Measurements from ENCODE around the gene VSIG2.

GRCh38 chr11:124700028-124700427 is 52.0 kb downstream of the VSIG2 start:
- TF ChIP-seq CTCF (IDR thresholded peaks at IDR 0.05) (no peak), POLR2A (IDR thresholded peaks at IDR 0.05) (no peak)
